A549 (cell line): ENCODE data around the gene YIF1B. TPM values are rescaled to one million over a fixed set of nuclear protein-coding genes. Genes with fewer than 3 reads are reported as not detected.
A peak's percentile ranks its signal among the peaks of the same experiment; 100 is the strongest.

Experiments used
- ATAC-seq, 2 experiments: fragments of 200-7000 bp in 1 of 2; fragments of >200 bp in 1 of 2; cut with Nextera tagmentation in 1 of 2; cut with Tn5 transposase in 1 of 2; 3 replicates each; pipeline versions ENCODE4 v1.8.0 to v1.9.1; 2018 to 2020; ENCODE audit warnings: mild to moderate bottlenecking in 1 of 2, moderate library complexity in 1 of 2
- CTCF ChIA-PET: fragments of 300-600 bp; sonication (Branson Sonifier 250); formaldehyde crosslinking; extraction: SDS; loops from one replicate; lab custom pipeline; 2021; ENCODE audit warnings: antibody characterized with exemption, inconsistent platforms; lab: Yijun Ruan, JAX
- POLR2A ChIA-PET: fragments of 350-600 bp; formaldehyde crosslinking; extraction: SDS; loops from one replicate; lab custom pipeline; 2021; ENCODE audit warnings: antibody characterized with exemption, inconsistent platforms; lab: Yijun Ruan, JAX
- DNase-seq, 2 experiments: peaks; one replicate each; pipeline versions ENCODE4 v3.0.0 to v3.0.0-alpha.2; 2011 to 2016; ENCODE audit warnings: low read depth in 1 of 2, low spot score in 1 of 2
- FAIRE-seq: peaks from 2 replicates; lab custom pipeline; 2011; peaks lifted over from hg19 to GRCh38; lab: Jason Lieb, UNC
- H3K27ac ChIP-seq, 2 experiments: fragments of >200 bp; sonication (Bioruptor Twin); formaldehyde crosslinking; 3 replicates each; pipeline ENCODE4 v1.5.1; 2016 to 2017
- H3K4me1 ChIP-seq: fragments of >200 bp; sonication (Bioruptor Twin); formaldehyde crosslinking; 3 replicates; pipeline ENCODE4 v1.6.1; 2016
- H3K4me2 ChIP-seq: fragments of >200 bp; sonication (Bioruptor Twin); formaldehyde crosslinking; 3 replicates; pipeline ENCODE4 v1.6.1; 2016
- H3K4me3 ChIP-seq: fragments of >200 bp; sonication (Bioruptor Twin); formaldehyde crosslinking; 3 replicates; pipeline ENCODE4 v1.5.1; 2016
- H3K9me3 ChIP-seq: fragments of >200 bp; sonication (Bioruptor Twin); formaldehyde crosslinking; 3 replicates; pipeline ENCODE4 v1.6.1; 2016
- BHLHE40 ChIP-seq: IDR thresholded peaks from 2 replicates; pipeline ENCODE4 v1.6.1; 2012; ENCODE audit warnings: low read depth, low read length, inconsistent platforms
- CEBPB ChIP-seq, 2 experiments: fragments of >200 bp in 1 of 2; sonication (Bioruptor Twin) in 1 of 2; formaldehyde crosslinking in 1 of 2; IDR thresholded peaks; 2 replicates each; pipeline ENCODE4 v1.6.1; 2012 to 2016
- CHD4 ChIP-seq: fragments of 200-600 bp; sonication (generic); IDR thresholded peaks from 2 replicates; pipeline ENCODE4 v1.6.1; 2016; ENCODE audit warnings: antibody characterized with exemption, mild to moderate bottlenecking, borderline replicate concordance
- EHF ChIP-seq: fragments of 250-450 bp; sonication (Bioruptor Pico); IDR thresholded peaks from 2 replicates; pipeline ENCODE4 v1.5.0; 2020; ENCODE audit warnings: mild to moderate bottlenecking
- EHMT2 ChIP-seq: fragments of 200-600 bp; sonication (generic); IDR thresholded peaks from 2 replicates; pipeline ENCODE4 v1.6.1; 2016; ENCODE audit warnings: antibody characterized with exemption, low read depth, mild to moderate bottlenecking, moderate library complexity
- EP300 ChIP-seq, 2 experiments: fragments of >200 bp; sonication (Bioruptor Twin); formaldehyde crosslinking; IDR thresholded peaks; 2 replicates in 1 of 2; 3 replicates in 1 of 2; pipeline ENCODE4 v1.6.1; 2016 to 2017
- ESRRA ChIP-seq: fragments of 150-350 bp; IDR thresholded peaks from 2 replicates; pipeline ENCODE4 v1.6.1; 2014; ENCODE audit warnings: mild to moderate bottlenecking, low read length, borderline replicate concordance
- FOSL2 ChIP-seq, 2 experiments: fragments of 450-650 bp in 1 of 2; fragments of >200 bp in 1 of 2; sonication (Bioruptor Twin) in 1 of 2; formaldehyde crosslinking; IDR thresholded peaks; 2 replicates each; pipeline versions ENCODE4 v1.5.0 to v1.6.1; 2016 to 2020; ENCODE audit warnings: mild to moderate bottlenecking in 1 of 2, moderate library complexity in 1 of 2
- GATA3 ChIP-seq: IDR thresholded peaks from 2 replicates; pipeline ENCODE4 v1.6.1; 2012; ENCODE audit warnings: borderline replicate concordance
- HOXB13 ChIP-seq: fragments of 250-450 bp; sonication (Bioruptor Pico); IDR thresholded peaks from 2 replicates; pipeline ENCODE4 v1.5.0; 2020; ENCODE audit warnings: low read depth, mild to moderate bottlenecking, moderate library complexity
- JUN ChIP-seq, 2 experiments: fragments of >200 bp; sonication (Bioruptor Twin); formaldehyde crosslinking; IDR thresholded peaks; 2 replicates in 1 of 2; 3 replicates in 1 of 2; pipeline ENCODE4 v1.6.1; 2016 to 2017
- JUNB ChIP-seq: fragments of >200 bp; sonication (Bioruptor Twin); formaldehyde crosslinking; IDR thresholded peaks from 2 replicates; pipeline ENCODE4 v1.6.1; 2016
- MAZ ChIP-seq: fragments of 150-350 bp; IDR thresholded peaks from 2 replicates; pipeline ENCODE4 v1.6.1; 2014; ENCODE audit warnings: antibody characterized with exemption, low read depth, low read length, borderline replicate concordance
- NPAS2 ChIP-seq: fragments of 250-450 bp; sonication (Bioruptor Pico); IDR thresholded peaks from 2 replicates; pipeline ENCODE4 v1.8.0; 2022; ENCODE audit warnings: mild to moderate bottlenecking, moderate library complexity, borderline replicate concordance
- POLR2A ChIP-seq: IDR thresholded peaks from 2 replicates; pipeline ENCODE4 v1.6.1; 2012; ENCODE audit warnings: mild to moderate bottlenecking, low read length
- POLR2AphosphoS2 ChIP-seq: conservative IDR thresholded peaks from 2 replicates; pipeline ENCODE4 v1.6.1; 2012; ENCODE audit warnings: low read length, improper control_type of control experiment, inconsistent platforms
- RNF2 ChIP-seq: fragments of 200-600 bp; sonication (generic); IDR thresholded peaks from 2 replicates; pipeline ENCODE4 v1.6.1; 2016; ENCODE audit warnings: low read depth, mild to moderate bottlenecking, antibody characterized with exemption, moderate library complexity, borderline replicate concordance
- TFCP2L1 ChIP-seq: fragments of 250-450 bp; sonication (Bioruptor Pico); IDR thresholded peaks from 2 replicates; pipeline ENCODE4 v1.5.0; 2021; ENCODE audit warnings: mild to moderate bottlenecking
- TP53 ChIP-seq: fragments of 250-450 bp; sonication (Bioruptor Pico); IDR thresholded peaks from 2 replicates; pipeline ENCODE4 v1.5.0; 2021; ENCODE audit warnings: mild to moderate bottlenecking, moderate library complexity
- ZFP36 ChIP-seq: fragments of 450-650 bp; IDR thresholded peaks from 2 replicates; pipeline ENCODE4 v1.6.1; 2014; ENCODE audit warnings: borderline replicate concordance; ENCODE audit not compliant: partially characterized antibody
- ZNF302 ChIP-seq: fragments of 250-450 bp; sonication (Bioruptor Pico); IDR thresholded peaks from 2 replicates; pipeline ENCODE4 v1.9.0; 2021; ENCODE audit warnings: inconsistent platforms, mild to moderate bottlenecking, moderate library complexity
- WGBS: methylation state at CpG from one replicate; pipeline ENCODE4 v1.1.6; 2017; ENCODE audit errors: missing lambda C conversion rate; 5-methylcytosine and 5-hydroxymethylcytosine counted together
- polyA plus RNA-seq, 4 experiments: library from polyadenylated mRNA; depleted of rRNA in 3 of 4; stranded (reverse); fragments of >200 nt; fragmentation: RNase III in 1 of 4; extraction: RNeasy Plus Mini Kit Qiagen cat#74134 plus additional on column Dnase treatment in 1 of 4; gene quantifications; 2 replicates in 3 of 4; 3 replicates in 1 of 4; pipeline ENCODE4 v1.2.3, GENCODE V29; 2011 to 2017
- TF ChIP-seq, protein P1 (sequence below): fragments of 150-350 bp; IDR thresholded peaks from 2 replicates; pipeline ENCODE4 v1.6.1; 2014; ENCODE audit warnings: low read depth, mild to moderate bottlenecking, low read length
- TF ChIP-seq, protein P2 (sequence below): IDR thresholded peaks from 2 replicates; pipeline ENCODE4 v1.6.1; 2012
- TF ChIP-seq, protein P3 (sequence below): fragments of >200 bp; sonication (Bioruptor Twin); formaldehyde crosslinking; IDR thresholded peaks from 3 replicates; pipeline ENCODE4 v1.6.1; 2016
- TF ChIP-seq, protein P4 (sequence below): fragments of >200 bp; sonication (Bioruptor Twin); formaldehyde crosslinking; IDR thresholded peaks from 2 replicates; pipeline ENCODE4 v1.6.1; 2016
- TF ChIP-seq, protein P5 (sequence below): IDR thresholded peaks from 2 replicates; pipeline ENCODE4 v1.6.1; 2012
- TF ChIP-seq, protein P6 (sequence below): fragments of 250-450 bp; sonication (Bioruptor Pico); IDR thresholded peaks from 2 replicates; pipeline ENCODE4 v1.5.0; 2021; ENCODE audit warnings: mild to moderate bottlenecking, moderate library complexity, borderline replicate concordance

The YIF1B gene
- polyA plus RNA-seq, 2 of the 4 experiments (the other 2 are of a cell fraction), result 75.5 to 100 TPM

DNA sequence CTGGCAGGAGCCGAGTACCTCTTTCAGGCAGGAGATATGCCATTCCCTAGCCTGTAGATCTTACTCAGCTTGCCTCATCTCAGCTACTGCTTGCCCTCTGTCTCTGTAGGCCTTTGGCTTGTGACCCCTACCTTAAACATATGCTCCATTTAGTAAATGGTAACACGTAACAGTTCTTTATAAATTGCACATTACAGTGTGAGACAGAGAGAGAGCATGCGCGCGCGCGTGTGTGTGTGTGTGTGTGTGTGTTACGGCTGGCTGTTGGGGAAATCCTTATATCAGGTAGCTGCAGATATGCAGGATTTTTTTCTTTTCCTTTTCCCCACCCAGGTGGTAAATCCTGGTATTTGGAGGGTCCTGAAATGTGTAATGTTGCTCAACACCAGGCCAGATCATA is 47.2 kb downstream of the YIF1B start:
- no peak for TF ChIP-seq FOSL2 (IDR thresholded peaks at IDR 0.05)
- TF ChIP-seq FOSL2 (CRISPR knock-in tag; IDR thresholded peaks at IDR 0.05), result no peak
- TF ChIP-seq, protein P1, sequence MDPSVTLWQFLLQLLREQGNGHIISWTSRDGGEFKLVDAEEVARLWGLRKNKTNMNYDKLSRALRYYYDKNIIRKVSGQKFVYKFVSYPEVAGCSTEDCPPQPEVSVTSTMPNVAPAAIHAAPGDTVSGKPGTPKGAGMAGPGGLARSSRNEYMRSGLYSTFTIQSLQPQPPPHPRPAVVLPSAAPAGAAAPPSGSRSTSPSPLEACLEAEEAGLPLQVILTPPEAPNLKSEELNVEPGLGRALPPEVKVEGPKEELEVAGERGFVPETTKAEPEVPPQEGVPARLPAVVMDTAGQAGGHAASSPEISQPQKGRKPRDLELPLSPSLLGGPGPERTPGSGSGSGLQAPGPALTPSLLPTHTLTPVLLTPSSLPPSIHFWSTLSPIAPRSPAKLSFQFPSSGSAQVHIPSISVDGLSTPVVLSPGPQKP, result no peak
- TF ChIP-seq NPAS2, result no peak
- 0 out of 2 replicates have a peak, but pooled peaks have one; percentile 5 for TF ChIP-seq HOXB13 (CRISPR knock-in tag)
- TF ChIP-seq EHMT2, result no peak
- TF ChIP-seq POLR2A, result no peak
- TF ChIP-seq MAZ, result no peak
- no peak for TF ChIP-seq ESRRA
- TF ChIP-seq BHLHE40, result no peak
- 0 out of 4 replicates have a peak, but pooled peaks of 1 of the 2 experiments have one; percentile 40 for TF ChIP-seq CEBPB (IDR thresholded peaks at IDR 0.05)
- no peak for TF ChIP-seq RNF2
- no peak for TF ChIP-seq ZNF302 (CRISPR knock-in tag)
- ATAC-seq (no peak), FAIRE-seq (no peak), DNase-seq (peak in 1 of 2 experiments; percentile 68)
- Histone ChIP-seq H3K4me2 (peak overlapping the region; percentile 76), H3K4me1 (peaks cover 88% of the 10 kb centered on the region), H3K27ac (peak overlapping the region; percentile 89 to 91), H3K9me3 (no peaks in the 10 kb centered on the region), H3K4me3 (no peak overlapping the region; the same call in 2 of the 3 replicates)
- ChIA-PET CTCF (interaction anchor here (0.8 to 18.2 kb wide), 9 partner anchors 11 to 67 kb away, joined by 3 to 259 read pairs (median 10); partner anchors contain the start of genes CATSPERG and PPP1R14A), POLR2A (interaction anchor here (0.6 to 8.8 kb wide), 2 partner anchors 11 to 36 kb away, joined by 3 to 127 read pairs; partner anchors contain the start of gene C19orf33)
- 71% methylated on average over 8 of the region's 8 CpGs for WGBS

DNA sequence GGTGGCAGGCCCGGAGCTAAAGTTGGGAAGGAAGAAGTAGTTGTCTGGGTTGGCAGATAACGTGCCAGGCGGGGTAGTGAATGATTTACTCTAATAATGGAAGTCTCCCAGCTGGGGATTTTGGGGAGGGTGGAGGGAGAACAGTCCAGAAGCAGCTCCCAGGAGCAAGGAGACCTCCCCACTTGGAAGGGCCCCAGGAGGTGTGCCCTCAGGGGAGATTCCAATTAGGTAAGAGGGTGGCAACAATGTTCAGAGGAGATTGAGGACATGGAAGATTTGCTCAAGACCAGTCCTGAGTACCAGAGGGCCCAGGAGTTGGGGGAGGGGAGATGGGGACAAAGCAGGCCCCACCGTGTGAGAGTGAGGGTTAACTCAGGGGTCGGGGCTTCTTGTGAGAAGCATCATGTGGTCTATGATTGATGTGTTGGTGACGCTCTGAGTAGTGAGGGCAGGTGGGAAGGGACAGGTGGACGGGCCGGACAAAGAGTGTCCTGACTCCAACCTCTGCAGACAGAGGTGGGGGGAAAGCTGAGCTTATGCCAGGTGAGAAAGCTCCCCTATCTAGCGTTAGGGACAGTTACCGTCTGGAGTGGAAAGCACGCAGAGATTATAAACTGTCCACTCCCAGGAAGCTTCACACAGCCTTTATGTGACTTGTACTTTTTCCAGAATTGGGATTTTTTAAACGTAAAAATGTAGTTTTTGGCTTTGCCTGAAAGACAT is 47.8 kb downstream of the YIF1B start:
- H3K4me2 ChIP-seq, result peak overlapping the region; percentile 76
- 15% methylated on average over 12 of the region's 12 CpGs for WGBS
- FAIRE-seq, result peak; percentile 93
- H3K4me1 ChIP-seq, result peaks cover 88% of the 10 kb centered on the region
- ATAC-seq, result 0 out of 6 replicates have a peak, but pooled peaks of 1 of the 2 experiments have one; percentile 0
- peak; percentile 70 to 81 for DNase-seq
- peak overlapping the region; percentile 89 to 91 for H3K27ac ChIP-seq
- H3K9me3 ChIP-seq, result no peaks in the 10 kb centered on the region
- peak overlapping the region; percentile 3 for H3K4me3 ChIP-seq
- ChIA-PET POLR2A (interaction anchor here (0.5 to 8.8 kb wide), 5 partner anchors 23 to 561 kb away, joined by 4 to 127 read pairs (median 5); partner anchors contain the start of genes C19orf33, KCNK6 and PSMD8), CTCF (interaction anchor here (0.8 to 18.2 kb wide), 13 partner anchors 10 to 366 kb away, joined by 3 to 259 read pairs (median 7); partner anchors contain the start of genes CATSPERG, PPP1R14A and PSMD8)
- TF ChIP-seq, protein P2, sequence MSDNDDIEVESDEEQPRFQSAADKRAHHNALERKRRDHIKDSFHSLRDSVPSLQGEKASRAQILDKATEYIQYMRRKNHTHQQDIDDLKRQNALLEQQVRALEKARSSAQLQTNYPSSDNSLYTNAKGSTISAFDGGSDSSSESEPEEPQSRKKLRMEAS, result 0 out of 2 replicates have a peak, but pooled peaks have one; percentile 39
- peak in 1 of 2 experiments; percentile 41; a peak in 1 of 4 replicates for TF ChIP-seq CEBPB (IDR thresholded peaks at IDR 0.05)
- no peak for TF ChIP-seq ZFP36
- TF ChIP-seq, protein P3, sequence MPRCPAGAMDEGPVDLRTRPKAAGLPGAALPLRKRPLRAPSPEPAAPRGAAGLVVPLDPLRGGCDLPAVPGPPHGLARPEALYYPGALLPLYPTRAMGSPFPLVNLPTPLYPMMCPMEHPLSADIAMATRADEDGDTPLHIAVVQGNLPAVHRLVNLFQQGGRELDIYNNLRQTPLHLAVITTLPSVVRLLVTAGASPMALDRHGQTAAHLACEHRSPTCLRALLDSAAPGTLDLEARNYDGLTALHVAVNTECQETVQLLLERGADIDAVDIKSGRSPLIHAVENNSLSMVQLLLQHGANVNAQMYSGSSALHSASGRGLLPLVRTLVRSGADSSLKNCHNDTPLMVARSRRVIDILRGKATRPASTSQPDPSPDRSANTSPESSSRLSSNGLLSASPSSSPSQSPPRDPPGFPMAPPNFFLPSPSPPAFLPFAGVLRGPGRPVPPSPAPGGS, result 0 out of 3 replicates have a peak, but pooled peaks have one; percentile 17
- TF ChIP-seq JUNB, result no peak
- TF ChIP-seq, protein P4, sequence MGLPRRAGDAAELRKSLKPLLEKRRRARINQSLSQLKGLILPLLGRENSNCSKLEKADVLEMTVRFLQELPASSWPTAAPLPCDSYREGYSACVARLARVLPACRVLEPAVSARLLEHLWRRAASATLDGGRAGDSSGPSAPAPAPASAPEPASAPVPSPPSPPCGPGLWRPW, result 0 out of 2 replicates have a peak, but pooled peaks have one; percentile 3
- TF ChIP-seq, protein P5, sequence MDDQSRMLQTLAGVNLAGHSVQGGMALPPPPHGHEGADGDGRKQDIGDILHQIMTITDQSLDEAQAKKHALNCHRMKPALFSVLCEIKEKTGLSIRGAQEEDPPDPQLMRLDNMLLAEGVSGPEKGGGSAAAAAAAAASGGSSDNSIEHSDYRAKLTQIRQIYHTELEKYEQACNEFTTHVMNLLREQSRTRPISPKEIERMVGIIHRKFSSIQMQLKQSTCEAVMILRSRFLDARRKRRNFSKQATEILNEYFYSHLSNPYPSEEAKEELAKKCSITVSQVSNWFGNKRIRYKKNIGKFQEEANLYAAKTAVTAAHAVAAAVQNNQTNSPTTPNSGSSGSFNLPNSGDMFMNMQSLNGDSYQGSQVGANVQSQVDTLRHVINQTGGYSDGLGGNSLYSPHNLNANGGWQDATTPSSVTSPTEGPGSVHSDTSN, result 0 out of 2 replicates have a peak, but pooled peaks have one; percentile 51
- no peak for TF ChIP-seq GATA3
- TF ChIP-seq EP300 (IDR thresholded peaks at IDR 0.05), result peak; percentile 14 to 26; a peak in 1 of 5 replicates
- no peak for TF ChIP-seq TFCP2L1 (CRISPR knock-in tag)
- 0 out of 2 replicates have a peak, but pooled peaks have one; percentile 7 for TF ChIP-seq HOXB13 (CRISPR knock-in tag)
- no peak for TF ChIP-seq EHF (CRISPR knock-in tag)
- TF ChIP-seq, protein P6, sequence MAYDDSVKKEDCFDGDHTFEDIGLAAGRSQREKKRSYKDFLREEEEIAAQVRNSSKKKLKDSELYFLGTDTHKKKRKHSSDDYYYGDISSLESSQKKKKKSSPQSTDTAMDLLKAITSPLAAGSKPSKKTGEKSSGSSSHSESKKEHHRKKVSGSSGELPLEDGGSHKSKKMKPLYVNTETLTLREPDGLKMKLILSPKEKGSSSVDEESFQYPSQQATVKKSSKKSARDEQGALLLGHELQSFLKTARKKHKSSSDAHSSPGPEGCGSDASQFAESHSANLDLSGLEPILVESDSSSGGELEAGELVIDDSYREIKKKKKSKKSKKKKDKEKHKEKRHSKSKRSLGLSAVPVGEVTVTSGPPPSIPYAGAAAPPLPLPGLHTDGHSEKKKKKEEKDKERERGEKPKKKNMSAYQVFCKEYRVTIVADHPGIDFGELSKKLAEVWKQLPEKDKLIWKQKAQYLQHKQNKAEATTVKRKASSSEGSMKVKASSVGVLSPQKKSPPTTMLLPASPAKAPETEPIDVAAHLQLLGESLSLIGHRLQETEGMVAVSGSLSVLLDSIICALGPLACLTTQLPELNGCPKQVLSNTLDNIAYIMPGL (CRISPR knock-in tag), result no peak
- no peak for TF ChIP-seq CHD4
- no peak for TF ChIP-seq MAZ
- TF ChIP-seq JUN (IDR thresholded peaks at IDR 0.05), result peak; percentile 27 to 61; a peak in 1 of 5 replicates
- no peak for TF ChIP-seq ESRRA
- TF ChIP-seq EHMT2, result no peak
- no peak for TF ChIP-seq POLR2AphosphoS2
- TF ChIP-seq, protein P1, result no peak
- TF ChIP-seq RNF2, result no peak
- TF ChIP-seq TP53, result 0 out of 2 replicates have a peak, but pooled peaks have one; percentile 18
